NT2/D1 (cell line): Measurements from ENCODE around the gene AMOT.

Experiments
- DNase-seq: peaks from one replicate; pipeline ENCODE4 v3.0.0-alpha.2; 2011; ENCODE audit warnings: low read depth, low spot score
- H3K27me3 ChIP-seq: 2 replicates; pipeline ENCODE4 v1.6.0; 2011; ENCODE audit warnings: mild to moderate bottlenecking; ENCODE audit not compliant: insufficient read length, insufficient read depth
- H3K36me3 ChIP-seq: 2 replicates; pipeline ENCODE4 v1.6.1; 2011; ENCODE audit warnings: mild to moderate bottlenecking, low read length, mixed read lengths; ENCODE audit not compliant: insufficient read depth, insufficient read length
- H3K4me1 ChIP-seq: 2 replicates; pipeline ENCODE4 v1.5.1; 2011; ENCODE audit not compliant: insufficient read depth, insufficient read length
- H3K4me3 ChIP-seq: 2 replicates; pipeline ENCODE4 v1.5.1; 2011; ENCODE audit warnings: low read depth; ENCODE audit not compliant: insufficient read length
- H3K9ac ChIP-seq: 2 replicates; pipeline ENCODE4 v1.6.0; 2011; ENCODE audit warnings: low read depth; ENCODE audit not compliant: insufficient read length
- H3K9me3 ChIP-seq: 2 replicates; pipeline ENCODE4 v1.5.1; 2011; ENCODE audit warnings: mild to moderate bottlenecking, low read length; ENCODE audit not compliant: insufficient read depth
- SUZ12 ChIP-seq: IDR thresholded peaks from 2 replicates; pipeline ENCODE4 v1.6.1; 2011; ENCODE audit not compliant: insufficient read length, insufficient read depth; ENCODE audit errors: extremely low read depth
- YY1 ChIP-seq: IDR thresholded peaks from 2 replicates; pipeline ENCODE4 v1.6.1; 2011; ENCODE audit not compliant: insufficient read length, insufficient read depth
- ZNF274 ChIP-seq: IDR thresholded peaks from 2 replicates; pipeline ENCODE4 v1.6.1; 2011; ENCODE audit warnings: mild to moderate bottlenecking, low read depth, low read length

The AMOT gene, protein sequence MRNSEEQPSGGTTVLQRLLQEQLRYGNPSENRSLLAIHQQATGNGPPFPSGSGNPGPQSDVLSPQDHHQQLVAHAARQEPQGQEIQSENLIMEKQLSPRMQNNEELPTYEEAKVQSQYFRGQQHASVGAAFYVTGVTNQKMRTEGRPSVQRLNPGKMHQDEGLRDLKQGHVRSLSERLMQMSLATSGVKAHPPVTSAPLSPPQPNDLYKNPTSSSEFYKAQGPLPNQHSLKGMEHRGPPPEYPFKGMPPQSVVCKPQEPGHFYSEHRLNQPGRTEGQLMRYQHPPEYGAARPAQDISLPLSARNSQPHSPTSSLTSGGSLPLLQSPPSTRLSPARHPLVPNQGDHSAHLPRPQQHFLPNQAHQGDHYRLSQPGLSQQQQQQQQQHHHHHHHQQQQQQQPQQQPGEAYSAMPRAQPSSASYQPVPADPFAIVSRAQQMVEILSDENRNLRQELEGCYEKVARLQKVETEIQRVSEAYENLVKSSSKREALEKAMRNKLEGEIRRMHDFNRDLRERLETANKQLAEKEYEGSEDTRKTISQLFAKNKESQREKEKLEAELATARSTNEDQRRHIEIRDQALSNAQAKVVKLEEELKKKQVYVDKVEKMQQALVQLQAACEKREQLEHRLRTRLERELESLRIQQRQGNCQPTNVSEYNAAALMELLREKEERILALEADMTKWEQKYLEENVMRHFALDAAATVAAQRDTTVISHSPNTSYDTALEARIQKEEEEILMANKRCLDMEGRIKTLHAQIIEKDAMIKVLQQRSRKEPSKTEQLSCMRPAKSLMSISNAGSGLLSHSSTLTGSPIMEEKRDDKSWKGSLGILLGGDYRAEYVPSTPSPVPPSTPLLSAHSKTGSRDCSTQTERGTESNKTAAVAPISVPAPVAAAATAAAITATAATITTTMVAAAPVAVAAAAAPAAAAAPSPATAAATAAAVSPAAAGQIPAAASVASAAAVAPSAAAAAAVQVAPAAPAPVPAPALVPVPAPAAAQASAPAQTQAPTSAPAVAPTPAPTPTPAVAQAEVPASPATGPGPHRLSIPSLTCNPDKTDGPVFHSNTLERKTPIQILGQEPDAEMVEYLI

DNA sequence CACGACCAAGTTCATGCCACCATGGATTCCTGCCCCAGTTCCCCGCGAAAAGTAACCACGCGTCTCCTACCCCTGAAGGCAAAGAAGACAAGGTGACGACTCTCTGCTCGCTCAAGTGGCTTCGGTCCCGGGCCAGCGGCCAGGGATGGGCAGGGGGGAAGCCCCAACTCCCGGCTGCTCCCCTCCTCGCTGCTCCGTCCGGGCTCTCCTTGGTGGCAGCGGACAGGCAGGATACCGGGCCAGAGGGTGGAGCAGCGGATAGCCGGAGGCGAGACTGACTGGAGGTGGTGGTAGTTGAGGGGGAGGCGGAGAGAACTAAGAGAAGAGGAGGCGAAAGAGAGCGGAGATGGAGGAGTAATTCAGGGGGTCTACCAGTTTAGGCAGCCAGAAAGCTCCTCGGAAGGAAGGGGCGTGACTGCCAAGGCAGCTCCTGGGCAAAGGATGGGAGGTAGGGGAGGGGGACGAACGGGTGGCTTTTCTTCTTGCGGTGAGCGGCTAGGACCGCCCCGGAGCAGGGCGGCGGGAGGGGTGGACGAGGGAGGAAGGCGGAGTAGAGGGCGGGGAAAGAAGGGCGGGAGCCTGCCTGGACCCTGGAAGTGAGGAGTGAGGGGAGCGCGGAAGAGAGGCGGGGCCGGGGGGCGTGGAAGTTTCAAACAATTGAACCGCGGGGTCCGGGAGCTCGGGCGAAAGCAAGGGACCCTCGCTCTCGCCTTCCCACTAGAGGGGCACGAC lies at the start of gene AMOT:
AMOT (minus strand) TSS at position 450 of the 732 bp plus-strand sequence. CDS start 17,705 bp downstream, outside the sequence.
- Histone ChIP-seq H3K9me3 (no peaks in the 10 kb centered on the region), H3K4me3 (peak within 1 kb of the TSS; percentile 66), H3K4me1 (no peaks in the 10 kb centered on the region), H3K36me3 (no peaks in the 10 kb centered on the region), H3K27me3 (peaks cover 22% of the 10 kb centered on the region), H3K9ac (peak within 1 kb of the TSS; percentile 74)
- peak; percentile 89 for DNase-seq
- TF ChIP-seq SUZ12: no peak

DNA sequence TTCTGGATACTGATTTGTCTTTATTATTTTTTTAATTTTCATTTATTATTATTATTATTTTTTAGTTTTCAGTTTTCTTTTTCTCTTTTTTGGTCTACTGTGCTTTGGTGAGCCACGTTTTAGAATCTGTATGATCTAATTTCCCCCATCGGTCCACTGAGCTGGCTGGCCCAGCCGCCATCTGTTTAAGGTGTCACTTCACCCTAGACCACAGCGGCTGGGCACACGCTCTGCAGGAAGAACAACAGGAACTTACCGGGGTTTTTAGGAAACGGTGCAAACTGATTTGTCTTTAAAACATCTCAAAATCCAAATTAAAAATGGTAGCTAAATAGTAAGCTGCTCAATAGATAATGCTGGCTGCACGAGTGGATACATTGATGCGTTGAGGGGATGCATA lies 48.8 kb upstream of the AMOT start:
- no peaks in the 10 kb centered on the region for H3K36me3 ChIP-seq
- TF ChIP-seq YY1 (no peak), SUZ12 (no peak), ZNF274 (no peak)
- DNase-seq: no peak
- no peaks in the 10 kb centered on the region for H3K27me3 ChIP-seq
- no peak overlapping the region for H3K4me3 ChIP-seq
- H3K9ac ChIP-seq: no peak overlapping the region
- H3K4me1 ChIP-seq: no peaks in the 10 kb centered on the region
- H3K9me3 ChIP-seq: no peaks in the 10 kb centered on the region

DNA sequence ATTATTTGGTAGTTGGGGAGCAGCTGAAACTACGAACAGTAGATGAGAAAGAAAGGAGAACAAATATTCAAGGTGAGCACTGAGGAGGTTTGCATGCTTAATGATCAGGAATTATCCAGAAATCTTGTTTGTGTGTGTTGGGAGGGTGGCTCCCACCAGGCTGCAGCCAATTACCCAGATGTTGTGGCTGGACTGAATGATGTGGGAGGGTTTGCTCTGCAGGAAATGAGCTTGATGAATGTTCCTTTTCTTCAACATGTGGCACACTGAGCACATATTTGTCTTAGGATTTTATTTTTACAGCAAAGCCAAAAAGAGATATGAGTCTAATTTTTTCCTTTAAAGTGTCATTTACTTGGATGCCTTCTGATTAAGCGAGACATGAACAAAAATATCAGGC lies 48.3 kb upstream of the AMOT start:
- Histone ChIP-seq H3K36me3 (no peaks in the 10 kb centered on the region), H3K9ac (no peak overlapping the region), H3K27me3 (no peaks in the 10 kb centered on the region), H3K9me3 (no peaks in the 10 kb centered on the region), H3K4me3 (no peak overlapping the region), H3K4me1 (no peaks in the 10 kb centered on the region)
- TF ChIP-seq ZNF274 (no peak), YY1 (no peak), SUZ12 (no peak)
- DNase-seq: no peak

DNA sequence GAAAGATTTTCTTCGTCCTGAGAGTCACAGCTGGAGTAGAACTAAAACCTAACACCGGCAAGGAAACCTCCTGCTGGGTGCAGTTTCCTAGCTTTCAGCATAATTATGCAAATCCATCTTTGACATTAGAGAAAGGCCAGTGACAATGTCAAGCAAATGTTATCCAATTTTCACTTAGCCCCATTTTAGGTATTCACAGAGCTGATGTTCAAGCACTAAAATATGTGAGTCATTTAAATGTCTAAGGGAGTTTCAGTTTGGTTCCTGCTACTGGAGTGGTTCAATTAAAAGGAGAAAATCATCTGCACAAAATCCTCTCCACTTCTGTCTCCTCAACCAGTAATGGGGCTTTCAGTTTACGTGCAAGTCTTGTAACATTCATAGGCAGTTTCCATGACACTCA lies 37.1 kb upstream of the AMOT start:
- TF ChIP-seq SUZ12 (no peak), YY1 (no peak), ZNF274 (no peak)
- H3K27me3 ChIP-seq: no peaks in the 10 kb centered on the region
- no peak overlapping the region for H3K9ac ChIP-seq
- H3K36me3 ChIP-seq: no peaks in the 10 kb centered on the region
- no peak overlapping the region for H3K4me3 ChIP-seq
- no peak for DNase-seq
- no peaks in the 10 kb centered on the region for H3K9me3 ChIP-seq
- H3K4me1 ChIP-seq: no peaks in the 10 kb centered on the region

DNA sequence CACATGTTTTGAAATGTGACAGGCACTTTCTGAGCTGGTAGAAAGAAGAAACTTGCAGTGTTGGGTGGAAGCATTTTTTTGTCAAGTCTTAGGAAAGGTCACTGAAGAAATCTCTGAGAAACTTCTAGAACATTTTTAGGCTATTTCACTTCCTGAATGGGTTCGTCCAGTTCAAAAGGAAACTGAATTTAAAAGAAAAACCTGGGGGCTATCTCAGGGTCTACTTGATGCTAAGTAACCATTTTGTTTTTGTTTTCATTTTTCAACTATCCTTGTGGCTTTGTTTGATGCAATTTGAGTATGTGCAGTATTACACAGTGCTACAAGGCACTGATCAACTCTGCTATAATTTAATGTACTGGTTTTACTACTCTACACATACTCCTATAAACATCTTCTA lies 34.0 kb upstream of the AMOT start:
- Histone ChIP-seq H3K4me1 (no peaks in the 10 kb centered on the region), H3K9me3 (no peaks in the 10 kb centered on the region), H3K36me3 (no peaks in the 10 kb centered on the region), H3K4me3 (no peak overlapping the region), H3K27me3 (no peaks in the 10 kb centered on the region), H3K9ac (no peak overlapping the region)
- DNase-seq: no peak
- no peak for TF ChIP-seq ZNF274
- TF ChIP-seq YY1: no peak

DNA sequence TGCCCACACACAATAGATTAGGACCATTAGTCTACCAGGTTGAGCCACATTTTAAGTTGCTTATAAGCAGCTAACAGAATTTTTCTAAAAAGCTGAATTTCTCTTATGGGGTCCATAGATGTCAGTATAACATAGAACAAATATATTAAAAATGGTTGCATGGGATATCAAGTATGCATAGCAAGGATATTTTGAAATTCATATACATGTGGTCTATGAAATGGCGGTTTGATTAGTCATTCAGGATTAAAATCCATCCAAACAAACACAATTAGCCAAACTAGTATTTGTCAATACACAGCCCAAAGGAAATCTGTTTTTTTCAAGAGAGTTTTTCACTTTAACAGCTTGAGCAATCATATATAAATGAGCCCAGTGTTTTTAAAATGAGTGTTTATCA lies 33.5 kb upstream of the AMOT start:
- no peak for DNase-seq
- Histone ChIP-seq H3K4me3 (no peak overlapping the region), H3K9ac (no peak overlapping the region), H3K9me3 (no peaks in the 10 kb centered on the region), H3K36me3 (no peaks in the 10 kb centered on the region), H3K4me1 (no peaks in the 10 kb centered on the region), H3K27me3 (no peaks in the 10 kb centered on the region)
- TF ChIP-seq SUZ12 (no peak), YY1 (no peak), ZNF274 (no peak)
